Fibroblast of pulmonary artery (primary cell): Measurements from ENCODE around the gene GPC3.

Experiments
- DNase-seq: peaks from one replicate; pipeline ENCODE4 v3.0.0-alpha.2; 2010; ENCODE audit warnings: low read depth
- H3K4me3 ChIP-seq: replicated peaks from 2 replicates; pipeline ENCODE4 v1.5.1; 2011; ENCODE audit warnings: low read depth, mild to moderate bottlenecking, control low read depth, low read length, moderate library complexity
- TF ChIP-seq, protein P1 (sequence below): IDR thresholded peaks from 2 replicates; pipeline ENCODE4 v1.5.1; 2011; ENCODE audit warnings: mild to moderate bottlenecking, control low read depth, low read length, inconsistent platforms; ENCODE audit errors: missing control alignments

Gene GPC3

DNA sequence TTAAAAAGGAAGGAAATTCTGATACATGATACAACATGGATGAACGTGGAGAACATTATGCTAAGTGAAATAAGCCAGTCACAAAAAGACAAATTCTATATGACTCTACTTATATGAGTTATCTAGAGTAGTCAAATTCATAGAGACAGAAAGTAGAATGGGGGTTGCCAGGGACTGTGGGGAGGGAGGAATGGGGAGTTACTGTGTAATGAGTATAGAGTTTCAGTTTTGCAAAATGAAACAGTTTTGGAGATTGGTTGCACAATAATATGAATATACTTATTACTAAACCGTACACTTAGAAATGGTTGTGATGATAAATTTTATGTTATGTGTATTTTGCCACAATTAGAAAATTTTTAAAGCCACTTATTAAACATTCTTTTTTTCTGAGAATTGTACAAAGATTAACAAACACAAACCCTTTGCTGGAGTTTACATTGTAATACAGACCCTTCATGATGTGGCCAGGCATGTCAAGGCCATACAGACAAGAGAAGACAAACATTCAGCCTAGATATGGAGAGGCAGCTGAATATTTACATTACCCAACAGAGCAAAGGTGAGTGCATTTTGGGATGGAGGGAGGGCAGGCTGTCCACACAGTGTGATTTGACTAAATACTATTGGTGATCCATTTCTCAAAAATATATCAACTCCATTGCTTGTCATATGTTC, 21.2 kb upstream of the GPC3 start:
- no peak for DNase-seq
- no peak overlapping the region for H3K4me3 ChIP-seq
- TF ChIP-seq, protein P1, sequence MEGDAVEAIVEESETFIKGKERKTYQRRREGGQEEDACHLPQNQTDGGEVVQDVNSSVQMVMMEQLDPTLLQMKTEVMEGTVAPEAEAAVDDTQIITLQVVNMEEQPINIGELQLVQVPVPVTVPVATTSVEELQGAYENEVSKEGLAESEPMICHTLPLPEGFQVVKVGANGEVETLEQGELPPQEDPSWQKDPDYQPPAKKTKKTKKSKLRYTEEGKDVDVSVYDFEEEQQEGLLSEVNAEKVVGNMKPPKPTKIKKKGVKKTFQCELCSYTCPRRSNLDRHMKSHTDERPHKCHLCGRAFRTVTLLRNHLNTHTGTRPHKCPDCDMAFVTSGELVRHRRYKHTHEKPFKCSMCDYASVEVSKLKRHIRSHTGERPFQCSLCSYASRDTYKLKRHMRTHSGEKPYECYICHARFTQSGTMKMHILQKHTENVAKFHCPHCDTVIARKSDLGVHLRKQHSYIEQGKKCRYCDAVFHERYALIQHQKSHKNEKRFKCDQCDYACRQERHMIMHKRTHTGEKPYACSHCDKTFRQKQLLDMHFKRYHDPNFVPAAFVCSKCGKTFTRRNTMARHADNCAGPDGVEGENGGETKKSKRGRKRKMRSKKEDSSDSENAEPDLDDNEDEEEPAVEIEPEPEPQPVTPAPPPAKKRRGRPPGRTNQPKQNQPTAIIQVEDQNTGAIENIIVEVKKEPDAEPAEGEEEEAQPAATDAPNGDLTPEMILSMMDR, result no peak

DNA sequence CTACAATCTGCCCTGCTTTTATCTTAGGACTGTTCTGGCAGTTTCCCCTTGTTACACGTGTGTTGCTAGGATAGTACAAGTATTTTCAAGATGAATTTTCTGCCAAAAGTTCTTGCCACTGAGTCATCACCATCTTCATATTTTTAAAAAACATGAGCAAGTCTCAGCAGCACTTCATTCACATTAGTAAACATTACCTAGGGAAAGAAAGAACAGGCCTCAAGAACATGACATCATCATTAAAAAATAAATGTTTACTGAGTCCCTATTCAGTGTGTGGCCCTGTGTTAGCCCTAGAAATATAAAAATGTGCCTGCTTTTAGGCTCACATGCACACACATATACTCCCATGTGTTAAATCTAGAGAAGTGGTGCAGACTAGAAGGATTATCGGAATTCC, 18.7 kb upstream of the GPC3 start:
- TF ChIP-seq, protein P1, result no peak
- DNase-seq, result peak; percentile 73
- H3K4me3 ChIP-seq, result no peak overlapping the region

DNA sequence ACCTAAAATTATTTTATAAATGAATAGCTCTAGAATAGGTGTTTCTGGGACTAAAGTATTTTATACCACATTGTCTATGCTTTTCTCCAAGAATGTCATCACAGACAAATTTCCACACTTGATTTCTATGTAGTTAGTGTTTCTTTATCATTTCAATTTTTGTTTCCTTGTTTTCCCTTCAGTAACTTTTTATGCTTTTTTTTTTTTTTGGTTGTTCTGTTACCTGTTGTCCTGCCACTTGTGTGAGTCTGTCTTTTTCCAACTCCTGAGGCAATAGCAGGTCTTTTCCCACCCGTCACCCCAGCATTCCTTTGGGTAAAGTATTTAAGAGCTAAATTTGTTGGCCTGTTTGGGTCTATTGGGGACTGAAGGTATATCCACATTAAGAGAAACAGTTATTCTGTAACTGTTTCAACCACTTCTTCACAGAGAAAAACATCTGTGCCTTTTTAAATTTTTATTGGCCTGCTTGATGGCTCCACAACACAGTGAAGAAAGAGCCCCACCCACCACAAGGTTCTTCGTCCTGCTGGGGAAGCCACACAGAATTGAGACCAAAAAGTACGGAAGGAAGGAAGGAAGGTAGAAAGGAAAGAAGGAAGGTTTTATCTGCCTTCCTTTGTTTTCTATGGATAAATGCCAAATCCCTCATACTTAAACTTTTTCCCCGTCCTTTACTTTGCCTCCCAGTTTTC, 17.7 kb upstream of the GPC3 start:
- DNase-seq, result no peak
- TF ChIP-seq, protein P1, result no peak
- H3K4me3 ChIP-seq, result no peak overlapping the region

DNA sequence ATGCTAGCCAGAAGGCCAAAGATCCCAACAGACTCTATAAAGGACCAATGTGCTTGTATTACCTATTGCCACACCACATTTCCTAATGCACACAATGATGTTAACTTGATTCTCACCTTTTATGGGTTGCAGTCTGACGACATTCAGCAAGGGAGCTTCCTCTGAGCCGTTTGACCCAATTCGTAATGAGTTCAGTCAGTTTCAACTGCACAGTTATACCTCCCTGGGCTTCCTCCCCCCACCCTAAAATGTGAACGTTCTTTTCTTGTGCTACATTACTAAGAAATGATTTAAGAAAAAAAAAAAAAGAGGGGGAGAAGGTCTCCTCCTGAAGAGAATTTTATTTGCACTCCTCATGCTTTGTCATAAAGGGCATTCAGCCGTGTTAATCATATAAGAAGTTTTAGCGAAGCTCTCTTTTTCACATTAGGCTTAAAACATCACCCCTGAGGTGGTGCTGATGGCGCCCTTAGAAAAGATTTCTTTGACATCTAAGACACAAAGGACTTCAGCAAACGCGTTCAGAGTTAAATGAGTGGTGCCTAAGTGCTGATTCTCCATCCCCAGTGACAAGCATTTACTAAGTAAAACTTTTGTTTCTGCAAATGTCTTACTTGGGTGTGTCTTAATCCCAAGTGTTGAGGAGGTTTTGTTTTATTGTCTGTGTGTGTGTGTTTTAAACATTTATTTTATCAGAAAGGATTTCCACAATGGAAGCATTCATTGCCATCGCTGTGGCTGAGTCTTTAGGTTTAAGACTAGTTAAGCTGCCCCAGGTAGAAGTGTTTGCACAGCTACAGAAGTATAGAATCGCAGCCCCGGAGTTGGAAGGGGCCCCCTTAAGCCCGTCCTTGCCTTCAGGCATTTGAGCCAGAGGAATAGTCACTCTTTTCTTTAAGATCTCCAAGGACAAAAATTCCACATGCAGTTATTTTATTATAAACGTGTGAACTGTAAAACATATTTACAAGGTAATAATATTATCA, 15.2 kb upstream of the GPC3 start:
- H3K4me3 ChIP-seq, result no peak overlapping the region
- TF ChIP-seq, protein P1, result no peak
- no peak for DNase-seq

DNA sequence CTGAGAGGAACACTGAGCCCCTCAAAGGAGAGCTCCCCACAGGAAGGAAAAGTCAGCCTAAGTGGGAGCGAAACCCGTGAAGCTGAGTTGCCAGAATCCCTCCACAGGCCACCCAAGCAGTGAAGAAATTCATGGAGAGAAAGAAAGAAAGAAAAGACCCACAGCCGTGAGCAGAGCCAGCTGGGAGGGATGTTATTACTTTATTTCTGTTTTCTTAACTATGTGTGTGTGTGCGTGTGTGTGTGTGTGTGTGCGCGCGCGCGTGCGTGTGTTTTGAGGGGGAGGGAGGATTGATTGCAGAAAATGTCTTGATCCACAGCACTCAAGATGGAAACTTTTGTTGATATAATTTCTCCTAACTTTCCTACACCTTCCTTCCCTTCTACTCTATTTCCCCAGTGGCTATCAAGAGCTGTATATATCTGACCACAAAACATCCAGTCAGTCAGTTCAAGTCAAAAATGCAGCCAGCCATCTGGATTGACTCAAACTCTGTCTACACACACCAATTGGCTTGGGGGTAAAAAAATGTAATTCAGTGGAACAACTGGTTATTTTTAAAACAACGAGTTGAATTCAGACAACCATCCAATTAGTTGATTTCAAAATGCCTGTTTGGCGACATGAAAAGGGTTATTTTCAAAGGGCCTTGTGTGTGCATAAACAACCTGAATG, 13.8 kb upstream of the GPC3 start:
- TF ChIP-seq, protein P1, result no peak
- H3K4me3 ChIP-seq, result no peak overlapping the region
- peak; percentile 49 for DNase-seq

DNA sequence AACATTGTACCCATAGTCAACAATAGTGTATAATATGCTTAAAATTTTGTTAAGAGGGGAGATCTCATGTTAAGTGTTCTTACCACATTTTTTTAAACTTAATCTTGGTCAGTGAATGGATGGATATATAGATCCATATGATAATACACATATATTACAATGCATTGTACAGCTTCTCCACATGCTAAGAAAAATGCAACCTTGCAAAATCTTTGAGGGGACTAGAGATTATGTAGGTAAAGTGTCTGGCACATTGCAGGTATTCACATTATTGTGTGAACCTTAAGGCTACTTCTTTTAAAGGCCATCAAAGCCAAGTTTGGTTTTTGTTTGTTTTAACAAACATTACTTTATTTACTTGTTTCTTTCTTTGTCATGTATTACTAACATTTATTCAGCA, 10.4 kb upstream of the GPC3 start:
- H3K4me3 ChIP-seq, result no peak overlapping the region
- DNase-seq, result no peak
- TF ChIP-seq, protein P1, result no peak
